HUDEP-2 (cell line): ENCODE results near the gene MON2.
A peak's percentile ranks its signal among the peaks of the same experiment; 100 is the strongest.
"Not testable (repeated sequence)": the region's sequence is repeated elsewhere in the genome, so short reads cannot be mapped to it uniquely, and the experiment has no call there.

Experiments
- DNase-seq, 76 experiments: peaks; one replicate each; lab custom pipeline; 2025; ENCODE audit not compliant: unreplicated experiment in 76 of 76; lab: John Stamatoyannopoulos, UW

MON2 gene

GRCh38 chr12:62543741-62544140 lies 77.1 kb downstream of the MON2 start:
- no peak for DNase-seq

GRCh38 chr12:62552906-62553556 lies 86.4 kb downstream of the MON2 start:
- DNase-seq: no peak

DNA sequence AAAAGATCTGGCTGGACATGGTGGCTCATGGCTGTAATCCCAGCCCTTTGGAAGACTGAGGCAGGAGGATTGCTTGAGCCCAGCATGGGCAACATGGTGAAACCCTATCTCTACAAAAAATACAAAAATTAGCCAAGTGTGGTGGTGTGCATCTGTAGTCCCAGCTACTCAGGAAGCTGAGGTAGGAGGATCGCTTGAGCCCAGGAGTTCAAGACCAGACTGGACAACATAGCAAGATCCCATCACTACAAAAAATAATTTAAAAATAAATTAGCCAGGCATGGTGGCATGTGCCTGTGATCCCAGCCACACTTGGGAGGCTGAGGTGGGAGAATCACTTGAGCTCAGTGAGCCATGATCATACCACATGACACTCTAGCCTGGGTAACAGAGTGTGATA lies 92.7 kb downstream of the MON2 start:
- not testable (repeated sequence) for DNase-seq

- DNase-seq: no peak
Observed at GRCh38 chr12:62562846-62563245, 96.2 kb downstream of the MON2 start.

DNA sequence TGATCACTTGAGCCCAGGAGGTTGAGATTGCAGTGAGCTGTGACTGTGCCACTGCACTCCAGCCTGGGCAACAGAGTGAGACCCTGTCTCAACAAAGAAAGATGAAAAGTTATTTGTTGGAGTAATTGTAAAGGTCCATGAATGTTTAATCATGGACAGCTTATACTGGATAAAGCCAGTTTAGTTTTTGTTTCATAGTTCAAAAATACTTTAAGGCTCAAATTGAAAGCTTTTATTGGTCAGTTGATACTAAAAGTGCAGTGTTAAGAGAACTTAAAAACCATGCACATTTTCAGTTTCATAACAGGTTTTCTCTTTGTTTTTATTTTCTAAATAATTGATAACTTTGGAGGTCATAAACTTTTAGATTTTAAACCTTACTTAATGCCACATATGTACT lies 108.4 kb downstream of the MON2 start:
- DNase-seq: no peak

- DNase-seq: no peak
Observed at GRCh38 chr12:62576503-62576902, 109.9 kb downstream of the MON2 start.

GRCh38 chr12:62578726-62579125 lies 112.1 kb downstream of the MON2 start:
- DNase-seq: no peak

- peak in 13 of 76 experiments; percentile 2 to 33 (median 12) for DNase-seq
Observed at GRCh38 chr12:62581288-62582064, 114.8 kb downstream of the MON2 start.

- DNase-seq: no peak
Observed at GRCh38 chr12:62582065-62582366, 115.4 kb downstream of the MON2 start.

DNA sequence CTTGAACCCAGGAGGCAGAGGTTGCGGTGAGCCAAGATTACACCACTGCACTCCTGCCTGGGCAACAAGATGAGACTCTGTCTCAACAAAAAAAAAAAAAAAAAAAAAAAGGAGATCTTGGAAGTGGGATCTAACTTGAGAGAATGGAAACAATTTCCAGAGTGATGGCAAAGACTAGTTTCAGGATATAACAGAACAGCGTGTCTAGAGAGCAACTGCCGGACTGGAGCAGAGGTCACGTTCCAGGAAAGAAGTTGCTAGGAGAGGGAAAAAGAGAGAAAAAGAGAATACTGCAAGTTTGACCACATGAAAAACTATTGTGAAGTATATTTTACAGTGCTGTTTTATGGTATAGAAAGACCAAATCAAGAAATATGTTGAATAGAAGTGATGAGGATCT lies 118.0 kb downstream of the MON2 start:
- DNase-seq: no peak

- no peak for DNase-seq
Observed at GRCh38 chr12:62586850-62587249, 120.2 kb downstream of the MON2 start.

DNA sequence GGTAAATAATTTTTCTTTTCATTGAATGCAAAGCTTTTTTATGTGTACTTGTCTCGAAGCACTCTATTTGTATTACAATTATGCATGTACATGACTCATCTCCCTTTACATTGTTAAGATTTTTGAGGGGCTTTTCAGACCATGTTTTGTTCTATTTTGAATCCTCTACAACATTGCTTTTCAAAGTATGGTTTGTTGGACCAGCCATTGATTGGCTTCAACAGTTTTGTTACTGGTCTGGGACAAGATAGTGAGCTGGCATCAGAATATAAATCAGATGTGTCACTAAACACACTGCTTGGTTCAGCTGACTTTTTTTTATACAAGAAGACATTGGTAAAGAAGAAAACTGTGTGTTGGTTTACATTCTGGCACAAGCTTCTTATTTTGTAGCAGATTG lies 122.3 kb downstream of the MON2 start:
- DNase-seq: no peak

DNA sequence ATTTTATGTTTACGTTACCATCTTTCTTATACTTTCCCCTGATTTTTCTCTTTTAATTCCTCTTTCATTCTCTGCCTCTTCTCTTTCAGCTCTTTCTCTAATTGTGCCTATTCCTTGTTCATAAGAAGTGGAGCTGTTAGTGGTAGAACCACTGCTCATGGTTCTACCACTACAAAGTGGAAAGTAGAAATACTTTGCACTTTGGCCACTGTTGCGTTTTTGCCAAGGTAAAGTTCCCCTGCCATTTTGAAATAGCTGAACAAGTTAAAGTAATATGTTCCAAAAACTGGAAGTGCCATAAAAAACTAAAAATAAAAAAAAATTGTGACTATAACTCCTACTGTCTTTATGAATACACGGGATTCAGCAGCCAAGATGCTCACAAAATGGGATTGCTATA lies 130.6 kb downstream of the MON2 start:
- DNase-seq: no peak

- DNase-seq: no peak
Observed at GRCh38 chr12:62598846-62599245, 132.2 kb downstream of the MON2 start.

- DNase-seq: peak in 2 of 76 experiments; percentile 2 to 7
Observed at GRCh38 chr12:62599854-62600437, 133.3 kb downstream of the MON2 start.

DNA sequence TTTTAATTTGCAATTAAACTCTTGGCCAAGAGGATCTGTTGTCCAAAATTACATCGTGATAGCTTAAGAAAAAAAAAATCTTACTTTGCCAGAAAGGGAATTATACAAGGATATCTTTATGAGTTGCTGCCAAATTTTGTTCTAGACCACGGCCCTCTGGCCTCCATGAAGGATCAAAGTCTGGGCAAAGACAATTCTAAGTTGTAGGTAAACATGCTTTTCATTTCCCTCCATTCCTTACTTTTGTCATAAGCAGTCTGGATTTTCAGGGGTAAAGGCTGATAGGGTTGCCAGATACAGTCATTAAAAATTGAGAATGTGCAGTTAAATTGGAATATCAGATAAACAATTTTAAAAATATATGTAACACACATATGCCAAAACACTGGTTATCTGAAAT lies 135.1 kb downstream of the MON2 start:
- DNase-seq: peak in 1 of 76 experiments; percentile 1

DNA sequence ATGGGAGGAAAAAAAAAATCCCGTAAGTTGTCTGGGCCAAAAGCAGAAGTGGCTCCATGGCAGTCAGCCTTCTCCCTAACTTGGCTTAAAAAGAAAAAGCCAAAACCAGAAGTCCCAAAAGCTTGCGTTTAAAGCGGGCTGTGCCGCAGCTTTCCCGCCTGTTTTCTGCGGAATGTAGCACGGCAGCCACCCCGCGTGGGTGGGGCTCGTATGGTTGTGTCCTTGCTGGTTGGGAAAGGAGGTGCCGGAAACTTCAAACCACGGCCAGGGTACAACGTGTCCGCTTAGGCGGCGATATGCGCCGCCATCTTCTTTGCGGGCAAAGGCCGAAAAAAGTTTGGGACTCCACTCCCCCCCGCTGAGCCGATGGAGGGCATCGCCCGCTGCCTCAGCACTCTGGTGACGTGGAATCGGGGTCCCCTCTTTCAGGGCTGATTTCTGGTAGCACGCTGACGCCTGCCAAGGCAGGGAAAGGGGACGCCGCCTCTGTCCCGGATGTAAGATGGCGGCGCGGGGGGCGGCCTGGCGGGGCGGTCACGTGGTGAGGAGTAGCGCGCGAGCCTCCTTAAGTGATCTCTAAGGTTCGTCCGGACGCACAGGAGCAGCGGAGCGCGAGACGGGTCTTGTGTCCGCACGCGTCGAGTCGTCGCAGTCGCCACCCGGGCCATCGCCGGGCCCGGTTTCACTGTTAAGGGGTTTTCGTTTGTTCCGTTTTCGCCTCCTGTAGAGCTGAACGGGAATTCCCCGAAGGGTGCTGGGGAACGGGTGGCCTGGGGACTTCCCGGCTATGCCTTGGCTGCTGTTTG lies 135.8 kb downstream of the MON2 start:
- peak in 75 of 76 experiments; percentile 23 to 96 (median 83) for DNase-seq

- peak in 74 of 76 experiments; percentile 12 to 89 (median 70) for DNase-seq
Observed at GRCh38 chr12:62603061-62603810, 136.6 kb downstream of the MON2 start.

GRCh38 chr12:62603811-62604098 lies 137.1 kb downstream of the MON2 start:
- DNase-seq: no peak

DNA sequence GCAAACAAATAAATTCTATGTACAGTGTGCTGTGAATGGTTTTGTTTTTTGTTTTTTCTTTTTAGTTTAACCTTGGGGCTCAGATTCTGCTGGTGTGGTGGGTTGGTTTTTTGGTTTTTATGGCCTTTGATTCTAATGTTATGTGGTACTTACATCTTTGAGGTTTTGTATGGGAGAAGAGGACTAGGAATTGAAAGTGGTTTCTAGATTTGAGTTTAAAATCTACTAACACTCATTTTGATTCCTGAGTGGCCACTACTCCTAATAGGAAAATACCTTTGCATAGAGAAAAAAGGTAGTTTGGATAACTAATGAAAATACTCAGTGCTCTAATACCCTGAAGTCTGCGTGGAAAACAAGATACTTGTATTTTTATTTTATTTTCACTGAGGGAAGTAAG lies 137.7 kb downstream of the MON2 start:
- DNase-seq: no peak

- peak in 11 of 76 experiments; percentile 7 to 41 (median 23) for DNase-seq
Observed at GRCh38 chr12:62604871-62605270, 138.2 kb downstream of the MON2 start.
